Prostate gland (tissue), 2 donors: ENCODE measurements around the gene CAMKMT.

ENCODE experiments used
- POLR2A ChIP-seq: fragments of 450-650 bp; IDR thresholded peaks from one replicate; pipeline ENCODE4 v1.6.1; 2016; ENCODE audit warnings: antibody characterized with exemption, mild to moderate bottlenecking
- POLR2AphosphoS5 ChIP-seq: sonication (generic); formaldehyde crosslinking; IDR thresholded peaks from one replicate; pipeline ENCODE4 v1.6.1; 2017; ENCODE audit warnings: antibody characterized with exemption
- TF ChIP-seq, protein P1 (sequence below), 4 experiments: fragments of 200-600 bp in 2 of 4; fragments of 450-650 bp in 2 of 4; sonication (generic) in 2 of 4; IDR thresholded peaks; 1 replicate in 3 of 4; 2 replicates in 1 of 4; pipeline ENCODE4 v1.5.1; 2016 to 2019; ENCODE audit warnings: antibody characterized with exemption in 4 of 4, mild to moderate bottlenecking in 2 of 4, moderate library complexity in 2 of 4

DNA sequence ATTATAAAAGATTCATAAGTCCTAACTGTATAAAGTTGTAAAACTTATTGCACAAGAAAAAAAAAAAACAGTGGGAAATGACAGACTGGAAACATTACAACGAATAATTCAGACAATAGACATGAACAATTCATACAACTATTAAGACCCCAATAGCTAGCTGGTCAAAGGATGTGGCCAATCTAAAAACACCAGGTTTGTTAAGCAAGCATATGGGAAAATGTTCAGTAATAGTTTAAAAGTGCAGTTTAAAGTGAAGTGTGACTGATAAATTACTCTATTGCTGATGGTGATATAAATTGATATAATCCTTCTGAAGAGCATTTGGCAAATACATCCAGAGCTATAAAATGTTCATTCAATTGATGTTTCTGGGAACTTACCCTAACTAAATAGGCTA is 289.0 kb downstream of the CAMKMT start:
- TF ChIP-seq, protein P1, sequence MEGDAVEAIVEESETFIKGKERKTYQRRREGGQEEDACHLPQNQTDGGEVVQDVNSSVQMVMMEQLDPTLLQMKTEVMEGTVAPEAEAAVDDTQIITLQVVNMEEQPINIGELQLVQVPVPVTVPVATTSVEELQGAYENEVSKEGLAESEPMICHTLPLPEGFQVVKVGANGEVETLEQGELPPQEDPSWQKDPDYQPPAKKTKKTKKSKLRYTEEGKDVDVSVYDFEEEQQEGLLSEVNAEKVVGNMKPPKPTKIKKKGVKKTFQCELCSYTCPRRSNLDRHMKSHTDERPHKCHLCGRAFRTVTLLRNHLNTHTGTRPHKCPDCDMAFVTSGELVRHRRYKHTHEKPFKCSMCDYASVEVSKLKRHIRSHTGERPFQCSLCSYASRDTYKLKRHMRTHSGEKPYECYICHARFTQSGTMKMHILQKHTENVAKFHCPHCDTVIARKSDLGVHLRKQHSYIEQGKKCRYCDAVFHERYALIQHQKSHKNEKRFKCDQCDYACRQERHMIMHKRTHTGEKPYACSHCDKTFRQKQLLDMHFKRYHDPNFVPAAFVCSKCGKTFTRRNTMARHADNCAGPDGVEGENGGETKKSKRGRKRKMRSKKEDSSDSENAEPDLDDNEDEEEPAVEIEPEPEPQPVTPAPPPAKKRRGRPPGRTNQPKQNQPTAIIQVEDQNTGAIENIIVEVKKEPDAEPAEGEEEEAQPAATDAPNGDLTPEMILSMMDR (IDR thresholded peaks at IDR 0.05), result no peak
- TF ChIP-seq POLR2A (no peak), POLR2AphosphoS5 (no peak)
